Measurements from ENCODE around the gene BCL7A.

- TF ChIP-seq, protein P1, sequence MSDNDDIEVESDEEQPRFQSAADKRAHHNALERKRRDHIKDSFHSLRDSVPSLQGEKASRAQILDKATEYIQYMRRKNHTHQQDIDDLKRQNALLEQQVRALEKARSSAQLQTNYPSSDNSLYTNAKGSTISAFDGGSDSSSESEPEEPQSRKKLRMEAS (IDR thresholded peaks at IDR 0.05) = no peak
- TF ChIP-seq CTCF (IDR thresholded peaks at IDR 0.05; ENCODE audit: low read depth, low read length, missing input control) (peak; percentile 80), TAF1 (conservative IDR thresholded peaks at IDR 0.05) (no peak)
Measured at GRCh38 chr12:122031342-122032216, 9.9 kb downstream of the BCL7A start.
